Activated CD8-positive, alpha-beta memory T cell treated with anti-CD3 and anti-CD28 coated beads for 36 hours (primary cell): ENCODE measurements around the gene NRXN3. TPM values are rescaled to one million over a fixed set of nuclear protein-coding genes. Genes with fewer than 3 reads are reported as not detected.
"Not testable (repeated sequence)": the region's sequence is repeated elsewhere in the genome, so short reads cannot be mapped to it uniquely, and the experiment has no call there.

Source experiments
- CTCF ChIA-PET: fragments of 350-600 bp; sonication (Branson Sonifier 250); formaldehyde crosslinking; loops from one replicate; lab custom pipeline; 2021; ENCODE audit warnings: antibody characterized with exemption; lab: Charles Lee
- POLR2A ChIA-PET: fragments of 350-600 bp; sonication (Branson Sonifier 250); formaldehyde crosslinking; loops from one replicate; lab custom pipeline; 2021; ENCODE audit warnings: antibody characterized with exemption; lab: Charles Lee
- total RNA-seq, 2 experiments: library from RNA; stranded (reverse); gene quantifications; one replicate each; pipeline ENCODE4 v1.2.3, GENCODE V29; 2021

Gene NRXN3
- total RNA-seq, 2 experiments from 2014 or later, result not detected

- ChIA-PET POLR2A (no interaction called here), CTCF (no interaction called here)
Measured at GRCh38 chr14:79101388-79101787, 931.2 kb downstream of the NRXN3 start.

- ChIA-PET CTCF (no interaction called here), POLR2A (no interaction called here)
Measured at GRCh38 chr14:79103764-79104163, 933.6 kb downstream of the NRXN3 start.

- CTCF ChIA-PET, POLR2A ChIA-PET: not testable (repeated sequence)
Measured at GRCh38 chr14:79110564-79110963, 940.4 kb downstream of the NRXN3 start.

- ChIA-PET POLR2A (no interaction called here), CTCF (no interaction called here)
Measured at GRCh38 chr14:79111987-79112501, 941.9 kb downstream of the NRXN3 start.

- ChIA-PET CTCF (no interaction called here), POLR2A (no interaction called here)
Measured at GRCh38 chr14:79117561-79117960, 947.4 kb downstream of the NRXN3 start.

GRCh38 chr14:79118291-79118690 lies 948.1 kb downstream of the NRXN3 start:
- ChIA-PET POLR2A (no interaction called here), CTCF (no interaction called here)

- POLR2A ChIA-PET, result no interaction called here
- CTCF ChIA-PET, result no interaction called here
Measured at GRCh38 chr14:79134361-79134760, 964.2 kb downstream of the NRXN3 start.

- ChIA-PET CTCF (no interaction called here), POLR2A (no interaction called here)
Measured at GRCh38 chr14:79136071-79137044, 966.2 kb downstream of the NRXN3 start.

- POLR2A ChIA-PET, result no interaction called here
- CTCF ChIA-PET, result no interaction called here
Measured at GRCh38 chr14:79137045-79137430, 966.9 kb downstream of the NRXN3 start.

- CTCF ChIA-PET, result no interaction called here
Measured at GRCh38 chr14:79137836-79138235, 967.7 kb downstream of the NRXN3 start.

GRCh38 chr14:79144896-79145295 lies 974.7 kb downstream of the NRXN3 start:
- ChIA-PET CTCF (no interaction called here), POLR2A (no interaction called here)

More at GRCh38 chr14:79137836-79138235, 967.7 kb downstream of the NRXN3 start:
- POLR2A ChIA-PET, result no interaction called here

- ChIA-PET POLR2A (no interaction called here), CTCF (no interaction called here)
Measured at GRCh38 chr14:79150226-79150625, 980.1 kb downstream of the NRXN3 start.

- POLR2A ChIA-PET, result no interaction called here
- CTCF ChIA-PET, result no interaction called here
Measured at GRCh38 chr14:79157369-79157768, 987.2 kb downstream of the NRXN3 start.

GRCh38 chr14:79161571-79161970 lies 991.4 kb downstream of the NRXN3 start:
- POLR2A ChIA-PET, result no interaction called here
- CTCF ChIA-PET, result no interaction called here

GRCh38 chr14:79162833-79163232 lies 992.7 kb downstream of the NRXN3 start:
- POLR2A ChIA-PET, result no interaction called here
- CTCF ChIA-PET, result no interaction called here

- POLR2A ChIA-PET, result no interaction called here
- CTCF ChIA-PET, result no interaction called here
Measured at GRCh38 chr14:79165471-79166090, 995.4 kb downstream of the NRXN3 start.

- POLR2A ChIA-PET, result no interaction called here
- CTCF ChIA-PET, result no interaction called here
Measured at GRCh38 chr14:79166171-79166570, 996.0 kb downstream of the NRXN3 start.

GRCh38 chr14:79167957-79168356 lies 997.8 kb downstream of the NRXN3 start:
- ChIA-PET POLR2A (no interaction called here), CTCF (no interaction called here)

- ChIA-PET POLR2A (no interaction called here), CTCF (no interaction called here)
Measured at GRCh38 chr14:79175671-79176070, 1005.5 kb downstream of the NRXN3 start.

GRCh38 chr14:79177106-79177505 lies 1006.9 kb downstream of the NRXN3 start:
- ChIA-PET POLR2A (no interaction called here), CTCF (no interaction called here)

GRCh38 chr14:79178719-79179118 lies 1008.5 kb downstream of the NRXN3 start:
- ChIA-PET POLR2A (no interaction called here), CTCF (no interaction called here)
